PC-9 (cell line): ENCODE data around the gene ISM2. TPM values are rescaled to one million over a fixed set of nuclear protein-coding genes. Genes with fewer than 3 reads are reported as not detected.

Experiments used
- BruUV-seq: library from RNA; stranded (reverse); fragments of 400-500 nt; replicated peaks from 2 replicates; lab custom pipeline; 2021; lab: Mats Ljungman, UMichigan
- CTCF ChIA-PET: fragments of 300-600 bp; sonication (Branson Sonifier 250); formaldehyde crosslinking; loops from one replicate; lab custom pipeline; 2022; ENCODE audit warnings: antibody characterized with exemption; lab: Charles Lee
- POLR2A ChIA-PET: fragments of 300-600 bp; sonication (Branson Sonifier 250); formaldehyde crosslinking; loops from one replicate; lab custom pipeline; 2022; ENCODE audit warnings: antibody characterized with exemption; ENCODE audit not compliant: unreplicated experiment; lab: Charles Lee
- DNase-seq, 2 experiments: peaks; one replicate each; pipeline versions ENCODE4 v3.0.0 to v3.0.0-alpha.2; 2015 to 2022; ENCODE audit warnings: mixed read lengths in 1 of 2
- H2AFZ ChIP-seq: fragments of 200-600 bp; sonication (generic); 2 replicates; pipeline ENCODE4 v1.8.1; 2017; ENCODE audit warnings: antibody characterized with exemption
- H3F3A ChIP-seq: fragments of 200-600 bp; sonication (generic); 2 replicates; pipeline ENCODE4 v1.8.1; 2017; ENCODE audit warnings: antibody characterized with exemption, mild to moderate bottlenecking, low read depth; ENCODE audit not compliant: insufficient read depth
- H3K27ac ChIP-seq: fragments of 200-600 bp; sonication (generic); 2 replicates; pipeline ENCODE4 v1.6.1; 2016; ENCODE audit warnings: mixed run types
- H3K27me3 ChIP-seq: fragments of 200-600 bp; sonication (generic); 2 replicates; pipeline ENCODE4 v1.6.1; 2016; ENCODE audit warnings: low read depth, mixed run types; ENCODE audit not compliant: insufficient read depth
- H3K36me3 ChIP-seq: fragments of 200-600 bp; sonication (generic); 2 replicates; pipeline ENCODE4 v1.6.1; 2016; ENCODE audit warnings: low read depth, mixed run types
- H3K4me1 ChIP-seq: fragments of 200-600 bp; sonication (generic); replicated peaks from 2 replicates; pipeline ENCODE4 v1.6.1; 2016; ENCODE audit warnings: mixed run types; ENCODE audit not compliant: insufficient read depth
- H3K4me2 ChIP-seq: fragments of 200-600 bp; sonication (generic); 2 replicates; pipeline ENCODE4 v1.6.1; 2017; ENCODE audit warnings: mixed run types
- H3K4me3 ChIP-seq: fragments of 200-600 bp; sonication (generic); 2 replicates; pipeline ENCODE4 v1.6.1; 2016; ENCODE audit warnings: mixed run types
- H3K79me2 ChIP-seq: fragments of 200-600 bp; sonication (generic); 2 replicates; pipeline ENCODE4 v1.6.1; 2017; ENCODE audit warnings: low read depth, mixed run types
- H3K9me2 ChIP-seq: fragments of 200-600 bp; sonication (generic); 2 replicates; pipeline ENCODE4 v1.8.1; 2017; ENCODE audit warnings: mild to moderate bottlenecking; ENCODE audit not compliant: insufficient read depth
- H3K9me3 ChIP-seq: fragments of 200-600 bp; sonication (generic); 2 replicates; pipeline ENCODE4 v1.8.1; 2016; ENCODE audit warnings: low read depth; ENCODE audit not compliant: insufficient read depth
- H4K20me1 ChIP-seq: fragments of 200-600 bp; sonication (generic); 2 replicates; pipeline ENCODE4 v1.8.1; 2017; ENCODE audit not compliant: insufficient read depth
- EZH2 ChIP-seq: fragments of 200-600 bp; sonication (generic); IDR thresholded peaks from 2 replicates; pipeline ENCODE4 v1.8.0; 2017; ENCODE audit warnings: antibody characterized with exemption, low read depth
- intact Hi-C: fragments of 100-400 bp; cut with micrococcal nuclease; formaldehyde crosslinking; loops from one replicate; pipeline ENCODE4 v1.10.0; 2022; ENCODE audit not compliant: unreplicated experiment
- total RNA-seq: library from RNA; stranded (reverse); gene quantifications from 2 replicates; pipeline ENCODE4 v1.2.3, GENCODE V29; 2021
- TF ChIP-seq, protein P1 (sequence below): fragments of 200-600 bp; sonication (generic); conservative IDR thresholded peaks from 2 replicates; pipeline ENCODE4 v1.6.1; 2017; ENCODE audit warnings: mixed run types, antibody characterized with exemption, mild to moderate bottlenecking, moderate library complexity

ISM2 gene
- total RNA-seq, 1 experiment from 2014 or later: not detected

DNA sequence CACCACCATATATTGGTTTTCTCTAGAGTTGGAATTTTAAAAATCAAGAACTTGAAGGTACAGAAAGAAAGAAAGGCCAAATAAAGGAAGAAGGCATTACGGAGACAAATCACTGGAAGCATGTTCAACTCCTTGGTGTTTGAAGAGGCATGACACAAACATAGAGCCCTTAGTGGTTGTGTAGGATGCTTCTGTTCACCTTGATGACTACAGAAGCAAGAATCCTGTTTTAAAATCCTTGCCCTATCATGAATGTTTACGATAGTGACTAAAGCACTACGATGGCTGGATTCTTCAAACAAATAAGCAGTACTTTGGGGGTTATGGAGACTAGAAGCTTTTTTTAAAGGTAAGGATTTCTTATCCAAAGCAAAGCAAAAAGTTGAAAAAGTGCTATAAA, 10.3 kb upstream of the ISM2 start:
- no peaks in the 10 kb centered on the region for H3K9me3 ChIP-seq
- no peaks in the 10 kb centered on the region for H3K9me2 ChIP-seq
- DNase-seq: peak in 1 of 2 experiments; percentile 68
- no peak overlapping the region for H2AFZ ChIP-seq
- peak overlapping the region; percentile 63 for H3K27ac ChIP-seq
- H3K79me2 ChIP-seq: no peaks in the 10 kb centered on the region
- peaks cover 22% of the 10 kb centered on the region for H3K4me1 ChIP-seq
- H3K4me3 ChIP-seq: no peak overlapping the region
- no peaks in the 10 kb centered on the region for H4K20me1 ChIP-seq
- no peak for TF ChIP-seq EZH2
- TF ChIP-seq, protein P1, sequence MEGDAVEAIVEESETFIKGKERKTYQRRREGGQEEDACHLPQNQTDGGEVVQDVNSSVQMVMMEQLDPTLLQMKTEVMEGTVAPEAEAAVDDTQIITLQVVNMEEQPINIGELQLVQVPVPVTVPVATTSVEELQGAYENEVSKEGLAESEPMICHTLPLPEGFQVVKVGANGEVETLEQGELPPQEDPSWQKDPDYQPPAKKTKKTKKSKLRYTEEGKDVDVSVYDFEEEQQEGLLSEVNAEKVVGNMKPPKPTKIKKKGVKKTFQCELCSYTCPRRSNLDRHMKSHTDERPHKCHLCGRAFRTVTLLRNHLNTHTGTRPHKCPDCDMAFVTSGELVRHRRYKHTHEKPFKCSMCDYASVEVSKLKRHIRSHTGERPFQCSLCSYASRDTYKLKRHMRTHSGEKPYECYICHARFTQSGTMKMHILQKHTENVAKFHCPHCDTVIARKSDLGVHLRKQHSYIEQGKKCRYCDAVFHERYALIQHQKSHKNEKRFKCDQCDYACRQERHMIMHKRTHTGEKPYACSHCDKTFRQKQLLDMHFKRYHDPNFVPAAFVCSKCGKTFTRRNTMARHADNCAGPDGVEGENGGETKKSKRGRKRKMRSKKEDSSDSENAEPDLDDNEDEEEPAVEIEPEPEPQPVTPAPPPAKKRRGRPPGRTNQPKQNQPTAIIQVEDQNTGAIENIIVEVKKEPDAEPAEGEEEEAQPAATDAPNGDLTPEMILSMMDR: no peak
- H3K27me3 ChIP-seq: no peaks in the 10 kb centered on the region
- ChIA-PET POLR2A (interaction anchor here (0.5 to 0.6 kb wide), 2 partner anchors 8 to 66 kb away, joined by 6 to 9 read pairs; no protein-coding TSS in a partner anchor), CTCF (no interaction called here)
- peaks cover 46% of the 10 kb centered on the region for H3F3A ChIP-seq
- H3K36me3 ChIP-seq: peaks cover 29% of the 10 kb centered on the region
- BruUV-seq: no TSS peak
- intact Hi-C loops: no loop called here
- peak overlapping the region; percentile 17; the same call in 1 of the 2 replicates for H3K4me2 ChIP-seq

DNA sequence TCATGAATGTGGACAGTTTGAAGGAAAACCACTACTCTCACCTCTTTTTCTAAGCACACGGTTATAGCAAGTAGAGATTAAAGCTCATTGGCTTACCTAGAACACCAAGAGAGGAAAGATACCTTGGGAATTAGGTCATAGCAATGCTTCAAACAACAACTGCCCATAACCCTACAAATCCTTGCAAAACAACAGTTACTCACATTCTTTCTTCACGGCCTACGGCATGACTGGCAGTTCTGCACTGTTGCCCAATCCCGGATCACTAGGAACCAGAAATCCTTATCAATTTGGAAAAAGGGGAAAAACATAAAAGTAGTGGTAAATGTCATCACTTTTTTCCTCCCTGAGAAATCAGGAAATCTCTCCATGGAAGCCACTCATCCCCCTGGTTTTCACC, 9.6 kb upstream of the ISM2 start:
- TF ChIP-seq EZH2: no peak
- TF ChIP-seq, protein P1: no peak
- ChIA-PET CTCF (no interaction called here), POLR2A (no interaction called here)
- no peaks in the 10 kb centered on the region for H4K20me1 ChIP-seq
- H2AFZ ChIP-seq: no peak overlapping the region
- peaks cover 46% of the 10 kb centered on the region for H3F3A ChIP-seq
- H3K27ac ChIP-seq: peak overlapping the region; percentile 63
- H3K4me1 ChIP-seq: peaks cover 22% of the 10 kb centered on the region
- H3K79me2 ChIP-seq: no peaks in the 10 kb centered on the region
- H3K4me2 ChIP-seq: peak overlapping the region; percentile 17
- peak in 1 of 2 experiments; percentile 87 for DNase-seq
- no peaks in the 10 kb centered on the region for H3K9me2 ChIP-seq
- no peaks in the 10 kb centered on the region for H3K9me3 ChIP-seq
- H3K4me3 ChIP-seq: no peak overlapping the region
- intact Hi-C loops: no loop called here
- no peaks in the 10 kb centered on the region for H3K27me3 ChIP-seq
- no TSS peak for BruUV-seq
- peaks cover 29% of the 10 kb centered on the region for H3K36me3 ChIP-seq

DNA sequence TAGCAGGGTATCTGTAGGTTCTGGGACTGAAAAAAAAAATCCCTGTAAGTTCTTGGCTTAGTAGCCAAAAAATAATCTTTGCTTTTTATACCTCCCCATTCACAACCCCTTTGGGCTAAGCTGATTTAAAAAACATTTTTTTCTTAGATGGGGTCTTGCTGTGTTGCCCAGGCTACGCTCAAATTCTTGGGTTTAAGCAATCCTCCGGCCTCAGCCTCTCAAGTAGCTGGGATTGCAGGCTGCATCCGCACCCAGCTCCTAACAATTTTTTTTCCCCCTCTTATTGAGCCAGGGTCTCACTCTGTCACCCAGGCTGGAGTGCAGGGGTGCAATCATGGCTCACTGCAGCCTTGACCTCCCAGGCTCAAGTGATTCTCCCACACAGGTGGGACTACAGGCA, 9.1 kb upstream of the ISM2 start:
- Histone ChIP-seq H3F3A (peaks cover 46% of the 10 kb centered on the region), H3K9me2 (no peaks in the 10 kb centered on the region), H3K4me3 (no peak overlapping the region), H3K27me3 (no peaks in the 10 kb centered on the region), H3K27ac (peak overlapping the region; percentile 63), H3K36me3 (peaks cover 29% of the 10 kb centered on the region), H3K9me3 (no peaks in the 10 kb centered on the region), H3K79me2 (no peaks in the 10 kb centered on the region), H4K20me1 (no peaks in the 10 kb centered on the region), H3K4me2 (peak overlapping the region; percentile 17), H2AFZ (no peak overlapping the region), H3K4me1 (peaks cover 22% of the 10 kb centered on the region)
- no TSS peak for BruUV-seq
- intact Hi-C loops: no loop called here
- TF ChIP-seq, protein P1: no peak
- TF ChIP-seq EZH2: no peak
- CTCF ChIA-PET: no interaction called here
- POLR2A ChIA-PET: interaction anchor here (0.7 kb wide), 1 partner anchor 26 kb away, joined by 4 read pairs; no protein-coding TSS in a partner anchor
- DNase-seq: no peak
